Activated effector memory CD4-positive, alpha-beta T cell treated with anti-CD3 and anti-CD28 coated beads, Interleukin-2, amount 50 U/mL, for 16 hours (primary cell): ENCODE measurements around the gene KIAA1328.

Source experiments
- DNase-seq: peaks from one replicate; pipeline ENCODE4 v3.0.0-alpha.2; 2020

The KIAA1328 gene

GRCh38 chr18:37259711-37260110, 430.8 kb downstream of the KIAA1328 start:
- no peak for DNase-seq

DNA sequence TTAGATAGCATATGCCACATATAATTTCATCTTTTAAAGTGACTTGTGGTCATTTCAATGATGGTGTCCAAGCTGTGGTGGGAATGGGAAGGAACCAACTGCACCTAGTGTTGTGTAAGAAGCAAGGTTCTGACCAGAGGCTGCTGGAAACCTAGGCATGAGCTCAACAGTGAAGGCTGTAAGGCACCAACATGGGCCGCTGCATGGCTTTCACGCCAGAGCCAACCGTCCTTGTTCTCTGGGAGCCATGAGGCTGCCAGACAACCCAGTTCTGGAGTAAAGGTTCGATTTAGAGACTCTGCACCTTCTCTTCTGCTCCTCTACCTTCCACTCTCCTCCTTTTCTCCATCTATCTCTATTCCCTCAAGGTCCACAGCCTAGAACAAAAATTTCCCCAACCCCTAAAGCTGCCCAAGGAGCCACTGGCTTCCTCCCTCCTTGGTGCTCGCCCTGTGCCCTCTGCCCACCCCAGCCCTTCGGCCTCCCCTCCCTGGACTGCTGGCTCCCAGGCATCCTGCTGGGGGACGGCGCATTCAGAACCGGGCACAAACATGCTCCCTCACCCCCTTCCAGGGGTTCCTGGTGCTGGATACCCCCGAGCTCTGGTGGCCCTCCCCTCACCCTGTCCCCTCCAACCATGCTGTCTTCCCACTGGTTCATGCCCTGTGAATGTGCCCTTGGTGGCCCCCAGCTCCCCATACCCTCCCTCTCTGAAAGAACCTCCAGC, 431.6 kb downstream of the KIAA1328 start:
- DNase-seq, result no peak

- no peak for DNase-seq
Measured at GRCh38 chr18:37261246-37261840, 432.4 kb downstream of the KIAA1328 start.

- no peak for DNase-seq
Measured at GRCh38 chr18:37261988-37262387, 433.1 kb downstream of the KIAA1328 start.

DNA sequence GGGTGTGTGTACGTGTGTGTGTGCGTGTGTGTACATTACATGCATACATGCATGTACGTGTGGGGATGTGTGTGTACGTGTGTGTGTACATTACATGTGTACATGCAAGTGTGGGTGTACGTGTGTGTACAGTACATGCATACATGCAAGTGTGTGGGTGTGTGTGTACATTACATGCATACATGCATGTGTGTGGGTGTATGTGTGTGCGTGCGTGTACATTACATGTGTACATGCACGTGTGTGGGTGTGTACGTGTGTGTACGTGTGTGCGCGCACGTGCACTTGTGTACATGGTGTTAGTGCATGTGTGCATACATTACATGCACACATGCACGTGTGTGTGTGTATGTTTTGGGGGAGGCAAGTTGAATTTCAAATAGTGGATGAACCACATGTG, 436.0 kb downstream of the KIAA1328 start:
- no peak for DNase-seq

- no peak for DNase-seq
Measured at GRCh38 chr18:37265382-37265781, 436.5 kb downstream of the KIAA1328 start.

DNA sequence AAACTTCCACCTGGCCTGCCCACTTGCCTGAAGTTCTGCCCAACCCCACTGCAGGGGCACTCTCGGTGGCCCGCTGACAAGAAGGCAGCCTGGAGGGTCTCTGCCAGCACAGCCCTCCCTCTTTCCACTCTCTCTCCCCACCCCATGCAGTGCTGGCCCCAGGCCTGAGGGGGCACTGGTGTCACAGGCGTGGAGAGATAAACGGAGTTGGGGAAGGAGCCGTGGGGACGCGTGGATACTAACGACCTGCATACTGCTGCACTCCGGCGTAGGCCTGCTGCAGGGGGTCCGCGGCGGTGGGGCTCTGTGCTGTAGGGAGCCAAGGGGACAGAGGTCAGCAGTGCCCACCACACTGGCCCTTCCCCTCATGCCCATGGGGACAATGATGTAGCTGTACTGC, 437.4 kb downstream of the KIAA1328 start:
- no peak for DNase-seq

DNA sequence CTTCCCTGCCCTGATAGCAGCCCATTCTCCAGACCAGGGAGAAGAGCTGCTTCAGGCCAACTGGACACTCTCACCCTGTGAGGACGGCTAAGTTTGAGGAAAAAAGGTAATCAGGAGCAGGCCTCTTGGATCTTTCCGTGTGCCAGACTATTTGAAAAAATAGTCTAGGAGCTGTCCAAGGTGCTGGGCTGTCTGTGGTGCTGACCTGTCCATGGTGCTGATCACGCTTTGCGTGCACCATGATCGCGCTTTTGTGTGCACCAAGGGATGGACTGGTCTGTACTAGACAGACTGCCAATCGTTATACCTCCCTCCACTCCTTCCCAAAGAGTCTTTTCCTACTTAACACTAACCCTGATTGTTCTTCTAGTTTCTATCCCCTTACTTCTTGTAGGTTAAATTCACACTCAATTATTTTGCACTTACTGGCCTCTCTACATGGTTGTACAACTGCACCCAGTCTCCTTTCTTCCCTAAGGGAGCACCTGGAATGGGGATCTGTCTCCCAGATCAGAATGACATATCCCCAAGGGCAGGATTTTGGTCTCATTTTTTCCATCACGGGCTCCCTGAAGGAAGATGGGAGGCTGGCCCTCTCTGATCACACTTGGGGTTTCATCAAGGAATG, 441.2 kb downstream of the KIAA1328 start:
- DNase-seq, result no peak

- no peak for DNase-seq
Measured at GRCh38 chr18:37270666-37271052, 441.7 kb downstream of the KIAA1328 start.

DNA sequence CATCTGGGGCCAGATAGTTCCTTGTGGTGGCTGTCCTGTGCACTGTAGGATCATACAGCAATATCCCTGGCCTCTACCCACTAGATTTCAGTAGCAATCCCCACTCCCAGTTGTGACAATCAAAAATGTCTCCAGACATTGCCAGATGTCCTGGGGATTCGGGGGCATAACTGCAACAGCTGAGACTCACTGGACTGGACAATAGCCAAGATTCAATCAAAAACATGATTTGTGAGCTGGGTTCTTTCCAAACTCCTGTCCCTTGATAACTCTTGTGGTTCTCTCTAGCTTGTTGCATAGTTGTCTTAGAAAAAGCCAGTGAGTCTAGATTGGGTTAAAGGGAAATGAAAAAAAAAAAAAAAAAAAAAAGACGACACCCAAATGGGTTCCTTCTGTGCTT, 443.3 kb downstream of the KIAA1328 start:
- DNase-seq, result no peak

DNA sequence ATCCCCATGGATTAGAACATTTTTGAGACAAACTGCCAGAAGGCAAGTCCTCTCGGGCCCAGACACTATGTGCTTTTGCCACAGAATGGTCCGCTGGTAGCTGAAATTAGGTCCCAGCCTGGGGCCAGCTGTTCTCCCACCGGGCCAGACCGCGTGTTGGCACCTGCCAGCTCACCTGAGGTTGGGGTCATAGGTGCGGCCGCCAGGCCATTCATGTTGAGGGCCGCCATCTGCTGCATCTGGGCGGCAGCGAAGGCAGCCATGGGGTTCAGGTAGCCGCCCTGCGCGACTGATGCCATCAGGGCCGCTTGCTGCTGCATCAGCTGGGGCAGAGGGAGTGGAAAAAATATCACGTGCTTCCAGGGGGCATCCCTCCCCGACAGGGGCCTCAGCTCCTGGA, 443.9 kb downstream of the KIAA1328 start:
- DNase-seq, result no peak

DNA sequence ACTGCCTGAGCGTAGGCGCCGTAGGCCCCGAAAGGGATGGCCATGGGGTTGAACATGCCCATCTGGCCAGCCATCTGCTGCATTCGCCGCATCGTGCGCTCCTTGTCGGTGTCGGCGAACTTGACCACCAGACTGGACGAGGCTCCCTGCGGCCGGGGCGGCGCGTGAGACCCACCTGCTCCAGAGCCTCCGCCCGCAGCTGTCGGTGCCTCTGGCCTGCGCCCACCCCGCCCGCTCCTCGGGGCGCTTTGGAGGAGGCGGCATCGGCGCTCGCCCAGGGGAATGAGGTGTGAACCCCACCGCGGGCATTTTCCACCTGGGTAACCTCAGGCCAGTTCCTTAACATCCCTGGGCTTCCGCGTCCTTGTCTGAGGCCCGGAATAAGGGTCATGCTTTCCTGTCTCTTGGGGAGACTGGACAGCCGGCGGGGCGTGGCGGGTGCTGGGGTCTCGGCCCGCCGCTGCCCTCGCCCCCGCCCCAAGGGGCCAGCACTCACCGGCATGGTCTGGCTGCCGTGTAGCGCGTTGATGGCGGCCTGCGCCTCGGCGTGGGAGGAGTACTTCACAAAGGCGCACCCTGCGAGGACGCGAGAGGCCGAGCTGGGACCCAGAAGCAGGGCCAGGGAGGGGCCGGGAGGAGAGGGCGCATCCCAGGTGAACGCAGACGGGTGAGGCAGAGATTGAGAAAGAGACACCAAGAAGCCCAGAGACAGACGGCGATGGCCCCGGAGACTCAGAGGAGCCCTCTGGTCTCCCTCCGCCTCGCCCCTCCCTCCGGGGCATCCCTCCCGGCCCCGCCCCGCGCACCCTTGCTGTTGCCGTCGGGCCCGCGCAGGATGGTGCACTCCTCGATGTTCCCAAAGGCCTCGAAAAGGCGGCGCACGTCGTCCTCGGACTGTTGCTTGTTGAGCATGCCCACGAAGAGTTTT, 445.6 kb downstream of the KIAA1328 start:
- DNase-seq, result no peak

- no peak for DNase-seq
Measured at GRCh38 chr18:37275237-37275741, 446.4 kb downstream of the KIAA1328 start.

GRCh38 chr18:37276111-37276890, 447.4 kb downstream of the KIAA1328 start:
- DNase-seq, result no peak

- no peak for DNase-seq
Measured at GRCh38 chr18:37277804-37278203, 448.9 kb downstream of the KIAA1328 start.
